ENCODE measurements around the gene PAFAH2. TPM values are rescaled to one million over a fixed set of nuclear protein-coding genes. Genes with fewer than 3 reads are reported as not detected.

PAFAH2 gene
- total and polyA plus RNA-seq, 2 of the 13 experiments (the other 11 are each of a cell fraction or from before 2014, with no cell fraction given) = 6.9 to 9.4 TPM

GRCh38 chr1:26028490-26028980, 30.7 kb upstream of the PAFAH2 start (continued):
- TF ChIP-seq BRCA1 (CRISPR knock-in tag; IDR thresholded peaks at IDR 0.05) (no peak), THYN1 (CRISPR knock-in tag; IDR thresholded peaks at IDR 0.05; ENCODE audit: borderline replicate concordance, low read depth) (no peak), GRHL1 (CRISPR knock-in tag; conservative IDR thresholded peaks at IDR 0.05) (no peak)

- CTCF ChIA-PET (ENCODE audit: low intra/inter-chr PET ratio, low total read pairs) = no interaction called here
- POLR2A ChIA-PET = interaction anchor here (1.0 kb wide), 1 partner anchor 31 kb away, joined by 3 read pairs; the partner anchor contains the start of gene PAFAH2
- intact Hi-C loops (cut with micrococcal nuclease; ENCODE audit: unreplicated experiment) = no loop called here
- peak overlapping the region; percentile 73 for H3K4me2 ChIP-seq (ENCODE audit: low read depth, low read length)
- in situ Hi-C loops (cut with HindIII; ENCODE audit: extremely low pct_ligation_motif_present, low pct_unique_long_range_greater_than_20kb) = no loop called here
- no peak overlapping the region for H3K27ac ChIP-seq (ENCODE audit: extremely low read length, insufficient read depth, low read length)
- H3K4me3 ChIP-seq (replicated peaks in 1 of 3; ENCODE audit: insufficient read depth in 1 of 3, low read depth in 2 of 3, low read length in 3 of 3) = peak overlapping the region in 1 of 3 experiments; percentile 48; a peak in 2 of 6 replicates
- 0 out of 2 replicates have a peak overlapping the region, but pooled peaks have one; percentile 43 for H3K9ac ChIP-seq (ENCODE audit: insufficient read depth, low read depth, low read length)
- no peaks in the 10 kb centered on the region for H3K36me3 ChIP-seq (replicated peaks in 1 of 2; ENCODE audit: control insufficient read depth in 1 of 2, insufficient read depth in 2 of 2, low read length in 2 of 2)
- FAIRE-seq (no peak), ATAC-seq (no peak), DNase-seq (ENCODE audit: low spot score) (no peak)
- peaks cover 0 to 18% of the 10 kb centered on the region in 2 experiments; a peak in 3 of 5 replicates for H3K27me3 ChIP-seq (ENCODE audit: control insufficient read depth in 1 of 2, insufficient read depth in 2 of 2, low read length in 2 of 2)
- H3K4me1 ChIP-seq (ENCODE audit: insufficient read depth, low read length) = peaks cover 67% of the 10 kb centered on the region
- WGBS (ENCODE audit: low lambda C conversion rate) = 7% methylated on average over 2 of the region's 3 CpGs
- no peaks in the 10 kb centered on the region for H4K20me1 ChIP-seq (ENCODE audit: insufficient read depth, low read length)
- TF ChIP-seq POLR2G (IDR thresholded peaks at IDR 0.05; ENCODE audit: low read depth, low read length) (peak; percentile 31; the same call in 1 of the 2 replicates), CHD4 (IDR thresholded peaks at IDR 0.05; ENCODE audit: borderline replicate concordance, low read length) (0 out of 2 replicates have a peak, but pooled peaks have one; percentile 13), ZNF577 (CRISPR knock-in tag; IDR thresholded peaks at IDR 0.05; ENCODE audit: borderline replicate concordance, low read depth) (no peak), ELF4 (CRISPR knock-in tag; IDR thresholded peaks at IDR 0.05; ENCODE audit: borderline replicate concordance) (no peak)
- BruUV-seq (replicated peaks) = no TSS peak
- H3K9me3 ChIP-seq (ENCODE audit: low read length) = no peaks in the 10 kb centered on the region
- H2AFZ ChIP-seq (ENCODE audit: low read length) = no peak overlapping the region
- no peaks in the 10 kb centered on the region for H3K79me2 ChIP-seq (ENCODE audit: insufficient read depth, low read length)
Measured at GRCh38 chr1:26027716-26028489, 30.0 kb upstream of the PAFAH2 start.
